ENCODE results near the gene KIRREL1. TPM values are rescaled to one million over a fixed set of nuclear protein-coding genes. Genes with fewer than 3 reads are reported as not detected.

KIRREL1 gene
- total and polyA plus RNA-seq, 2 donors (not counting 1 experiment from before 2014, with no cell fraction given) = 55.5 to 123 TPM

DNA sequence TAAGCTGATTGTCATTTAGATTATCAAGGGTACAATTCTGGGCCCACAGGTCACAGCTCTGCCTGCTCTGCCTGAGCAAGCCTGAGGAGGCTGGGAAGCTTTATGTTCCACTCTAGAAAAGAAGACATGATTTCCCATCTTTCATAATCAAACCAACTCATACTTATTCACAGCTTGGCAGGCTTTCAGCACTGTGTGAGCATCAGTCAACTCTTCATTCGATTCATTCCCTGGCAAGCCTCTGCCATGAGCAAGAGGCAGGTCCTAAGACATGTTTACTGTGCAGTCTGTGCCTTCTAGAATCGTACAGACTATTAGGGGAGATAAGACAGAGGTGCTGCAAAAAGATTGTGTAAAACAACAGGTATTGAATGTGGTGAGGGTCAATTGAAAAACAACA is 24.5 kb upstream of the KIRREL1 start:
- TF ChIP-seq, protein P1, sequence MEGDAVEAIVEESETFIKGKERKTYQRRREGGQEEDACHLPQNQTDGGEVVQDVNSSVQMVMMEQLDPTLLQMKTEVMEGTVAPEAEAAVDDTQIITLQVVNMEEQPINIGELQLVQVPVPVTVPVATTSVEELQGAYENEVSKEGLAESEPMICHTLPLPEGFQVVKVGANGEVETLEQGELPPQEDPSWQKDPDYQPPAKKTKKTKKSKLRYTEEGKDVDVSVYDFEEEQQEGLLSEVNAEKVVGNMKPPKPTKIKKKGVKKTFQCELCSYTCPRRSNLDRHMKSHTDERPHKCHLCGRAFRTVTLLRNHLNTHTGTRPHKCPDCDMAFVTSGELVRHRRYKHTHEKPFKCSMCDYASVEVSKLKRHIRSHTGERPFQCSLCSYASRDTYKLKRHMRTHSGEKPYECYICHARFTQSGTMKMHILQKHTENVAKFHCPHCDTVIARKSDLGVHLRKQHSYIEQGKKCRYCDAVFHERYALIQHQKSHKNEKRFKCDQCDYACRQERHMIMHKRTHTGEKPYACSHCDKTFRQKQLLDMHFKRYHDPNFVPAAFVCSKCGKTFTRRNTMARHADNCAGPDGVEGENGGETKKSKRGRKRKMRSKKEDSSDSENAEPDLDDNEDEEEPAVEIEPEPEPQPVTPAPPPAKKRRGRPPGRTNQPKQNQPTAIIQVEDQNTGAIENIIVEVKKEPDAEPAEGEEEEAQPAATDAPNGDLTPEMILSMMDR (conservative IDR thresholded peaks at IDR 0.05 in 1 of 2, IDR thresholded peaks at IDR 0.05 in 1 of 2; ENCODE audit: low read depth in 1 of 2, low read length in 2 of 2) = no peak
- TF ChIP-seq EZH2 (IDR thresholded peaks at IDR 0.05; ENCODE audit: low read length, missing control alignments) = no peak
- Histone ChIP-seq H3K36me3 (ENCODE audit: control insufficient read depth, insufficient read depth, low read length) (no peaks in the 10 kb centered on the region), H3K9me3 (ENCODE audit: control insufficient read depth, insufficient read depth, low read depth, low read length) (no peaks in the 10 kb centered on the region), H4K20me1 (ENCODE audit: control insufficient read depth, extremely low read depth, insufficient read depth, low read length) (no peaks in the 10 kb centered on the region), H2AFZ (ENCODE audit: low read length) (peak overlapping the region; percentile 20), H3K27ac (ENCODE audit: insufficient read depth, low read length) (peak overlapping the region; percentile 76), H3K79me2 (ENCODE audit: control insufficient read depth, insufficient read depth, low read length) (no peaks in the 10 kb centered on the region), H3K4me2 (ENCODE audit: extremely low read depth, insufficient read depth, low read length) (peak overlapping the region; percentile 71), H3K27me3 (ENCODE audit: control insufficient read depth, insufficient read depth, low read length) (no peaks in the 10 kb centered on the region), H3K9ac (ENCODE audit: insufficient read depth, low read length) (no peak overlapping the region), H3K4me1 (ENCODE audit: control insufficient read depth, extremely low read depth, insufficient read depth, low read length) (peaks cover 23% of the 10 kb centered on the region), H3K4me3 (replicated peaks in 1 of 4; ENCODE audit: control extremely low read depth in 1 of 4, insufficient read depth in 1 of 4, low read depth in 3 of 4, low read length in 4 of 4) (no peak overlapping the region)
- DNase-seq (ENCODE audit: low read depth in 2 of 2) = peak; percentile 93

DNA sequence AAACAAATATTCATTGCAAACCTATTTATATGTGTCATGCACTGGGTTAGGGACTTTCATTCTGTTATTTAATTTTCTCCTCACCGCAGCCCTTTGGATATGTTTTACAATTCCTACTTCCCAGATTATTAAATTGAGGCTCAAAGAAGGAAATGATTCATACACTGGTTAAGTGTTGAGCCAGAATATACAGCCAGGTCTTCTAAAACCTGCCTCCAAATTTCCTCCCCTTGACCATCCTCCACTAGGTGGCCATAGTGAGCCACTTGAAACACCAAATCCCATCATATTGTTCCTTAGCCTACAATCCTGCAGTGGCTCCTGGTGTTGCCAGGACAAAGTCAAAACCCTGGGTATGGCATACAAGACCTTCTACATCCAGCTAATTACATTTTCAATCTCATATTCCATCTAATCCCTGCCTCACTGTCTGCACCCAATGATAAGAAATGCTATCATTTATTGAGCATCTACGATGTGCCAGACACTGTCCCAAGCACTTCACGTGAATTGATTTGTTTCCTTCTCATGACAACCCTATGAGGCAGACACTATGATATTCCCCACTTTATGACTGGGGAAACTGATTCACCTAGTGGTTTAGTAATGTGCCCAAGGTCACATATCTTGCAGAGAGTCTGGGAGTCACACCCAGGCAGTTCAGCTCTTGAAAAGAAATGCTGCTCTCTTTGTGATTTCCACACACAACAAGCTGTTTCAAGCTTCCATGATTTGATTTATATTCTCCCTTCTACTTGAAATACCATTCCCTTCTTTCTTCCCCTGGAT is 23.6 kb upstream of the KIRREL1 start:
- Histone ChIP-seq H3K27ac (ENCODE audit: insufficient read depth, low read length) (peak overlapping the region; percentile 76), H3K36me3 (ENCODE audit: control insufficient read depth, insufficient read depth, low read length) (no peaks in the 10 kb centered on the region), H3K9ac (ENCODE audit: insufficient read depth, low read length) (no peak overlapping the region), H3K79me2 (ENCODE audit: control insufficient read depth, insufficient read depth, low read length) (no peaks in the 10 kb centered on the region), H2AFZ (ENCODE audit: low read length) (no peak overlapping the region), H3K9me3 (ENCODE audit: control insufficient read depth, insufficient read depth, low read depth, low read length) (no peaks in the 10 kb centered on the region), H4K20me1 (ENCODE audit: control insufficient read depth, extremely low read depth, insufficient read depth, low read length) (no peaks in the 10 kb centered on the region), H3K4me3 (replicated peaks in 1 of 4; ENCODE audit: control extremely low read depth in 1 of 4, insufficient read depth in 1 of 4, low read depth in 3 of 4, low read length in 4 of 4) (no peak overlapping the region), H3K4me1 (ENCODE audit: control insufficient read depth, extremely low read depth, insufficient read depth, low read length) (peaks cover 23% of the 10 kb centered on the region), H3K27me3 (ENCODE audit: control insufficient read depth, insufficient read depth, low read length) (no peaks in the 10 kb centered on the region), H3K4me2 (ENCODE audit: extremely low read depth, insufficient read depth, low read length) (peak overlapping the region; percentile 71)
- TF ChIP-seq, protein P1 (conservative IDR thresholded peaks at IDR 0.05 in 1 of 2, IDR thresholded peaks at IDR 0.05 in 1 of 2; ENCODE audit: low read depth in 1 of 2, low read length in 2 of 2) = peak; percentile 94 to 97
- no peak for TF ChIP-seq EZH2 (IDR thresholded peaks at IDR 0.05; ENCODE audit: low read length, missing control alignments)
- DNase-seq (ENCODE audit: low read depth in 2 of 2) = peak; percentile 85 to 88

DNA sequence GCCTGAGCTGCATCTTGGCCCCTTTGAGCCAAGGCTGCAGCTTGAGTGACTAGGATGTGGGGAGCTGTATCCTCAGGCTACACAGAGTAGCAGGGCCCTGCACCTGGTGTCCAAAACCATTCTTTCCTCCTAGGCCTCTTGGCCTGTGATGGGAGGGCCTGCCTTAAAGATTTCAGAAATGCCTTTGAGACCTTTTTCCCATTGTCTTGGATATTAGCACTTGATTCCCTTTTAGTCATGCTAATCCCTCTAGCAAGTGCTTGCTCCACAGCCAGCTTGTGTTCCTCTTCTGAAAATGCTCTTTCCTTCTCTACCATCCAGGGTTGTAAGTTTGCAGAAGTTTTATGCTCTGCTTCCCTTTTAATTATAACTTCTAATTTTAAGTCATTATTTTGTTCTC is 21.7 kb upstream of the KIRREL1 start:
- no peak overlapping the region for H3K4me3 ChIP-seq (replicated peaks in 1 of 4; ENCODE audit: control extremely low read depth in 1 of 4, insufficient read depth in 1 of 4, low read depth in 3 of 4, low read length in 4 of 4)

More for the DNA sequence above, 21.7 kb upstream of the KIRREL1 start:
- Histone ChIP-seq H3K27me3 (ENCODE audit: control insufficient read depth, insufficient read depth, low read length) (no peaks in the 10 kb centered on the region), H3K4me1 (ENCODE audit: control insufficient read depth, extremely low read depth, insufficient read depth, low read length) (peaks cover 19% of the 10 kb centered on the region), H3K79me2 (ENCODE audit: control insufficient read depth, insufficient read depth, low read length) (no peaks in the 10 kb centered on the region), H3K27ac (ENCODE audit: insufficient read depth, low read length) (no peak overlapping the region), H3K36me3 (ENCODE audit: control insufficient read depth, insufficient read depth, low read length) (no peaks in the 10 kb centered on the region), H3K9ac (ENCODE audit: insufficient read depth, low read length) (no peak overlapping the region), H4K20me1 (ENCODE audit: control insufficient read depth, extremely low read depth, insufficient read depth, low read length) (no peaks in the 10 kb centered on the region), H2AFZ (ENCODE audit: low read length) (no peak overlapping the region), H3K4me2 (ENCODE audit: extremely low read depth, insufficient read depth, low read length) (no peak overlapping the region), H3K9me3 (ENCODE audit: control insufficient read depth, insufficient read depth, low read depth, low read length) (no peaks in the 10 kb centered on the region)
- TF ChIP-seq, protein P1 (conservative IDR thresholded peaks at IDR 0.05 in 1 of 2, IDR thresholded peaks at IDR 0.05 in 1 of 2; ENCODE audit: low read depth in 1 of 2, low read length in 2 of 2) = no peak
- TF ChIP-seq EZH2 (IDR thresholded peaks at IDR 0.05; ENCODE audit: low read length, missing control alignments) = no peak
- DNase-seq (ENCODE audit: low read depth in 2 of 2) = no peak

Measured in fibroblast of lung (primary cell).